ENCODE data around the gene CNN3.
"Not testable (repeated sequence)": the region's sequence is repeated elsewhere in the genome, so short reads cannot be mapped to it uniquely, and the experiment has no call there.

CNN3 gene

DNA sequence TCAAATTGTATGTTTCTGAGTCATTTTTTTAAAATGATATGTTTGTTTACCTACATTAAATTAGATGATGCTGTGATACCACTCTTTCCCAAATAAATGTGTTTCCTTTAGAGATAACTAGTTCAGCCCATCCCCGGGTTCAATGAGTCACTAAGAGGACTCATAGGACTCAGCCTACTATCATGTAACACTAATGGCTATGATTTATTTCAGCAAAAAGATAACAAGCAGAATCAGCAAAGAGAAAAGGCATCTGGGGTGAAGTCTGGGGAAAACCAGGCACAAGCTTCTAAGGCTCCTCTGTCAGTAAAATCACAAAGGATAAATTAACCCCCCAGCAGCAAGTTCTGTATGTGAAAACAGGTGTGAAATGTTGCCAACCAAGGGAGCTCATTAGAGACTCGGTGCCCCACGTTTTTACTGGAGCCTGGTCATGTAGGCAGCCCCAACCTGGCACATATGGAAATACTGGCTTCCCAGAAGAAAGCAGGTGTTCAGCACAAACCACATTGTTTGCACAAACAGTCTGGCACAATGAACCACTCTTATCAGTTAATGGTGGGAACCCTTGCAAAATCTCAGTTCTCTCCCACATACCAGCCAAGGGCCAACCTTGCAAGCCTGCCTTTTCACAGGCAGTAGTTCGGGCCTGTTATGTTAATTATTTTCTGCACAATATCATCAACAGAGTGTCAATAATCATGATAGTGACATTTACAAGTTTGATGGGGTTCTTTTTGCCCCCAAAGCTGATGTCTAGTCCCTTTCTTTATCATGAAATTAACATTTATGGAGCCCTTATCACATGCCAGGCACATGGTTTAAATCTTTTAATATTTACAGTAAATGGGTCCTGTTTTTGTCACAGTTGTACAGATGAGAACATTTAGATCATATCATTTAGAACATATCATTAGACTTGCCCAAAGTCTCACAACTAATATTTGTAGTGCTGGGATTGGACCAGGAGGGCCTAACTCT lies 23.1 kb upstream of the CNN3 start:
- peak; percentile 81 for DNase-seq

DNA sequence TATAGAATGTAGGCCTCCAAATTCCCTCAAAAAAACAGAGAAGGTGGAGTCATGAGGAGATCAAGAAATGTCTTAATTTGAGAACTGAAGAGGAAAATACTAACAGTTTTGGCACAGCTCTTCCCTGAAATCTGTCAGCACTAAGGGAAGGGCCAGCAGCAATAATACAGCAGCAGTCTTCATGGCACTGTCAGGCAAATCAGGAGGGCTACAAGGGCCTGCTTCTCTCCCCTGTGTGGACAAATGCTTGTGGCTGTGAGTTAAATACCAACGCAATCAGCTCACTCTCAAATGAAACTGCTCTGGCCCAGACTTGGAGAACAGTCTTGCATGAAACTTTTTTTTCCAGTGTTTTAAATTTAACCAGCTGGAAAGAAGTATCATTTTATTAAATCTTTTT lies 20.5 kb upstream of the CNN3 start:
- DNase-seq = no peak

DNA sequence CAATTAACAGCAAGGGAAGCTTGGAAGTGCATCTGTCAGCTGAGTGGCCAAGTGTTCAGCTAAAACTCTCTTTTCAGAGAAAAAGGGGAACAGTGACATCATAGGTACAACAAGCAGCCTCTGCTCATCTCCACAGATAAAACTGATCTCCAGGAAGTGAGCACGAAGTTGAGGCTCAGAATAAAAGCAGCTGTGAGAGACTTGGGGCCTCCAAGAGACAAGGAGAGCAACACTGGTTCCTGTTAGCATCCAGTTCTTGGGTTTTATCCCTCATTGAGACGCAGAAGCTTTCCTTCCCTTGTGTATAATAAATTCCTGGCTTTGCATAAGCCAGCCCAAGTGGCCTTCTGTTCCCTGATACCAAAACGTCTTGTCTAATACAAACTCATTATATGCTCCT lies 20.0 kb upstream of the CNN3 start:
- DNase-seq = no peak

DNA sequence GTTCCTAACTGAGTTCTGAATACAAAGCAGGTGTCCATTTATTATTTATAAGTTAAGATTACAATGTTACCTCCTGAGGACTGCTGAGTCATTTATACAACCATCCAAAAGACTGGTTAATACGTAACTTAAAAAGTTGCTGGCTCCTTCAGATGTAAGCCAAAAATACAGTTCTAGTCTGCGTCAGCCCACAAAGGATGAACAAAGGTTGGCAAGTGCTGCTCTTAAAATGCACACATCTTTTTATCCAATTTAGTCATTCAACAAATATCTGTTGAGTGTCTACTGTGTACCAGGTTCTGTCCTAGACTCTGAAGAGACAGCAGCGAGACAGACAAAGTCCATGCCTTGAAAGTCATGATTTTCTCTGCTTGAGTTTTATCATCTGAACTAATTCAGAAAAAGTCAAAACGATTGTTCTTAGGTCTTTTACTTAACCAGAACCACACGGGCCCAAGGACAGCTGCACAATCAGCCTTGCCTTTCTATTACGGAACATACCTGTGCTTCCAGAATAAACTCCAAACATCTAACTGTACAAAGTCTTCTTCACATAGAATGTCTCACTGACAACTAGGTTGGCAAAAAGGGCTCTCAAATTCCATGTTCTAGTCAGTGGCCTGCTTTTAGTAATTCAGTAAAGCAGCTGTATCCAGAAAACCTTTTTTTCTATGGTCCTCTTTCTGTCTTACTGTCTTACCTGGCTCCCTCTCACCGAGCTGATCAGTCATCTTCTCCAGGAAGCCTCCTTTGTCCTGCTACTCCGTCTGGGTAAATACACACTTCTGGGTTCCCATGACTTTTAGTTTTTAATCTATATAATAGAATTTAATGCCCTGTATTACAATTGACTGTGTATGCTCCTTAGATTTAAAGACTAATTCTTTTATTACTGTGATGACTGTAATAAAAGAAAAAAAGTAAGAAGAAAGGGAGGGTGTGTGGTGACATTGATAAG lies 15.5 kb upstream of the CNN3 start:
- DNase-seq = no peak

DNA sequence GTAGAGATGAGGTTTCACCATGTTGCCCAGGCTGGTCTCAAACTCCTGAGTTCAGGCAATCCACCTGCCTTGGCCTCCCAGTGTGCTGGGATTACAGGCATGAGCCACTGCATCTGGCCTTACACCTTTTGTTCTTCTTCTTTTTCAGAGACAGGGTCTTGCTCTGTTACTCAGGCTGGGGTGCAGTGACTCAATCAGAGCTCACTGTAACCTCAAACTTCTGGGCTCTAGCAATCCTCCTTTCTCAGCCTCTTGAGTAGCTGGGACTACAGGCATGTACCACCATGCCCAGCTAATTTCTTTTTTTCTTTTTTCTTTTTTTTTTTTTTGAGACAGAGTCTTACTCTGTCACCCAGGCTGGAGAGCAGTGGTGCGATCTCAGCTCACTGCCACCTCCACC lies 14.6 kb upstream of the CNN3 start:
- not testable (repeated sequence) for DNase-seq

DNA sequence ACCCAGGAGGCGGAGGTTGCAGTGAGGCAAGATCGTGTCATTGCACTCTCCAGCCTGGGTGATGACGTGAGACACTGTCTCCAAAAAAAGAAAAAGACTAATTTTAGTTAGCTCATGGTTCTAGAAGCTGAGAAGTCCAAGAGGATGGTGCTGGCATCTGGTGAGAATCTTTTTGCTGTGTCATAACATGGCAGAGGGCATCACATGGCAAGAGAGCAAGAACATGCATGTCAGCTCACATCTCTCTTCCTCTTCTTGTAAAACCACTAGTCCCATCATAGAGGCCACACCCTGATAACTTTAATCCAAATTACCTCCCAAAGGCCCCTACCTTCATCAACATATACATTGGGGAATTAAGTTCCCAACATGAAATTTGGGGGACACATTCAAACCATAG lies 13.8 kb upstream of the CNN3 start:
- DNase-seq = no peak

DNA sequence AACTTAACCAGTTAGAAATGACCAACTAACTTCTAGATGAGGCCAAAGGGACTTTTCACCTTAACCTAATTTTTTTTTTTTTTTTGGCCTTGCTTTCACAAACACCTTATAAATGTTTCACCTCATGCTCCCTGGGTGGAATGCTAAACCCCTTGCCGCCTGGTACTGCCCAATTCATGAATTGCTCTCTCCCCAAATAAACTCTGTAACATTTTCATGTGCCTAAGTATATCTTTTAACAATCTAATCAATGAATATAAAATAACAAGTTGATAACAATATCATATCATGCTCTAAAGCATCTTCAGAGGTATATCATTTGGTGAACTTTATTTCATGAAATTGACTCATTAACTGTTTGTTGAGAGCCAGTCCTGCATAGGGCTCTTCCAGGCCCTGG lies 10.9 kb upstream of the CNN3 start:
- DNase-seq = no peak

DNA sequence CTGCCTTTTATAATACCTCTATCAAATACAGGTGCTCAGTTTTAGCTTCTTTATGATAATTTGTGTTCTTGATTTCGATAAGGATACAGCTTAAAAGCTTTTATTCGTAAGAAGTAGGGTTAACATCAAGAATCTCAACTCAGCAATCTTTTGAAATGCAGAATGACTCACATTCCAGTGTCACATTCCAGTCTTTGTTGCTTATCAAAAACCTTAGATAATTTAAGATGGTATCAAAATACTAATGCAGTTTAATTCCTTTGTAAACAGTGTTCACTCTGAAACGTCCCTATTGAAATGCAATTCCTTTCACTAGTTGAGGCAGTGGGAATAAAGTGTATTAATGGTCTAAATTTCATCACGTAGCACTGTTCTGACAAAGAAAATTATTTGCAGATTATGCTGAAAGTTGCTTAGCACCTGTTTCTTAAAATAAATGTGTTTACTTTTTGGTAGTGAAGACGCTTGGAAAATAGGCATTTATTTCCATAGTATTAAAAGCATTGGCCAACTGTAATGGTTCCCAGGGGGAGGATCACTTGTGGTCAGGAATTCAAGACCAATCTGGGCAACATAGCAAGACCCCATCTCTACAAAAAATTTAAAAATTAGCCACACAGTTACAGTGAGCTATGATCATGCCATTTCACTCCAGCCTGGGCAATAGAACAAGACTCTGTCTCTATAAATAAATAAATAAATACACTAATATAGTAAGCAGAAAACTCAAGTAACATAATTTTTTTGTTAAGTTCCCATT lies 10.1 kb upstream of the CNN3 start:
- DNase-seq = no peak

DNA sequence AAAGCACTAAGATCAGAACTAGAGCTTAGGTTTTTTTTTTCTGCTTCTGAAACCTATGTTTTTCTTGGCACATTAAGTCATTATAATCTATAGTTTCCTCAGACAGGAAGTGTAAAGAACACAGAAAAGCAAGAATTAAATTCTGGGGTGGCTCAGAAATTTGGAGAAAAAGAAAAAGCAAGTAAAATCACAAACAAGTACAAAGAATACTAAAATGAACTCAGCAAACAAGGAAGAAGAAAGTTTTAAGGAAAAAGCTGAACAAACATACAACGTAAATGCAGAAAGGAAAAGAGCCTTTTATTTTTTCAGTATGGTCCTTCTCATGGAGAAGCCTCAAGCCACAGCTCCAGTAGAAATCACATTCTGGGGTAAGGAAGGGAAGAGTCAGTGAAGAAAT lies 8.6 kb upstream of the CNN3 start:
- DNase-seq = no peak

DNA sequence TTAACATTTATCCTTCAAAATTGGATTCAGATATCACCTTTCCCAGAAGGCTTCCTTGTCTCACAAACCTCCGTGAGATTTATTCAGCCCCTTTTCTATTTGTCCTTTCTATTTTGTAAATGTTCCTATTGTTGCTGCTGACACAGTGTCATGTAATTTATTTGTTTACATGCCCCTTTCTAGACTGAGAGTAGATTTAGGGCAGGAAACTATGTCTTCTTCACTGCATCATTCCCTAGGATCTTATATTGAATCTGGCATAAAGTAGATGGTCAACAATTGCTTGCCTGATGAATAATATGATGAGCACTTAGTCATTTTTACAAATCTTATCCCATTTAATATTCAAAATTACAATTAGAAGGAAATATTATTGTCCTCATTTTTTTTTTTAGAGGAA lies 8.1 kb upstream of the CNN3 start:
- no peak for DNase-seq

DNA sequence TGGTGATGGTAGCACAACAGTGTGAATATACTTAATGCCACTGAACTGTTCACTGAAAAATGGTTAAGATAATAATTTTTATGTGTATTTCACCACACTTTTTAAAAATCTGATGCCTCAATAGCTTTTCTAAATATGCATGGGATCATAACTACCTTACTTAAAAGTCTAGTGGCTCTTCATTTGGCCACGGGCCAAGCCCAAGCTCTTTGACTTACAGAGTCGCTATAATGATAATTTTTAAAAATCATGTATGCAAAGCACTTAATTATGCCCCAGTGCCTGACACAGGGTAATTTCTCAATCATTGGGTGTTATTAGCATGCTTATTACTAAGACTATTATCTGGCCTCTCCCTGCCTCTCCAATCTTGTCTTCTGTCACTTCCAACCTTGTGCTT lies 7.6 kb upstream of the CNN3 start:
- no peak for DNase-seq

DNA sequence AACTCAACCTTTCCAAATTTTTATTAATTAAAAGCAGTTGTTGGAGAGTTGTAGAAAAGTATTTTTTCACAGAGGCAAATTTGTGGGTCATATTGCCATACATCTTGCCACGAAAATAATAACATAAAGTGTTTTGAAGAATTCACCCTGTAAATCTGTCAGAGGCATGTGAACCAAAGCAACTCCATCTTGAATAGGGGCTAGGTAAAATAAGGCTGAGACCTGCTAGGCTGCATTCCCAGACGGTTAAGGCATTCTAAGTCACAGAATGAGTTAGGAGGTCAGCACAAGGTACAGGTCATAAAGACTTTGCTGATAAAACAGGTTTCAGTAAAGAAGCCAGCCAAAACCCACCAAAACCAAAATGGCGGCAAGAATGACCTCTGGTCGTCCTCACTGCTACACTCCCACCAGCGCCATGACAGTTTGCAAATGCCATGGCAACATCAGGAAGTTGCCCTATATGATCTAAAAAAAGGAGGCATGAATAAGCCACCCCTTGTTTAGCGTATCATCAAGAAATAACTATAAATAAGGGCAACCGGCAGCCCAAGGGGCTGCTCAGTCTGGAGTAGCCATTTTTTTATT lies 4.4 kb upstream of the CNN3 start:
- no peak for DNase-seq

DNA sequence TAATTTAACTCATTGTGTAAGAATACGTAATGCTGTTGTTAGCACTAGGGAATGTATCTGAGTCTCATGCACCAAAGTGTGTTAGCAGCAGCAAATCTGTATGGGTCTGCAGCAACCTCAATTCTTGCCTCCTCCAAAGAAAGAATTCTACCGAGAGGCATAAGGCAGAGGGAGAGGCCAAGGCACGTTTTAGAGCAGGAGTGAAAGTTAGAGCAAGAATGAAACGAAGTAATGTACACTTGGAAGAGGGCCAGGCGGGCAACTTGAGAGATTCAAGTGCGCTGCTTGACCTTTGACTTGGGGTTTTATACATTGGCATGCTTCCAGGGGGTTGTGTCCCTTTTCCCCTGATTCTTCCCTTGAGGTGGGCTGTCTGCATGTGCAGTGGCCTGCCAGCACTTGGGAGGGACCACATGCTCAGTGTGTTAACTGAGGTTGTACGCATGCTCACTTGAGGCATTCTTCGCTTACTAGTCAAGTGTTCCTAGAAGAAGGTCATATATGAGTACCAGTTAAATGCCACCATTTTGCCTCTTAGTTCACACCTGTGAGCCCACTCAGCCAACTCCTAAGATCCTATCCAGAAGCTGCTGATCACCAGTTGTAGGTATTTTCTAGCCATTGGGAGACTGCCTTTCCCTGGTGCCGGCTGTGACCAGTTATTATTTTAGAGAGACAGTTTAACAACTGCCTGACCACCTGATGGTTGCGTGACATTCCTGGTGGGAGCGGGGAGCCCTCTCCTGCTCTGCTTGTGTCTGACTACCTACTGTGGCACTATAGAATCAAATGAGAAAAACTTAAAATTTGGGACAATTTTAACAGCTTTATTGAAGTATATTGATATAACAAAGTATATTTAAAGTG lies 2.7 kb upstream of the CNN3 start:
- DNase-seq = no peak

DNA sequence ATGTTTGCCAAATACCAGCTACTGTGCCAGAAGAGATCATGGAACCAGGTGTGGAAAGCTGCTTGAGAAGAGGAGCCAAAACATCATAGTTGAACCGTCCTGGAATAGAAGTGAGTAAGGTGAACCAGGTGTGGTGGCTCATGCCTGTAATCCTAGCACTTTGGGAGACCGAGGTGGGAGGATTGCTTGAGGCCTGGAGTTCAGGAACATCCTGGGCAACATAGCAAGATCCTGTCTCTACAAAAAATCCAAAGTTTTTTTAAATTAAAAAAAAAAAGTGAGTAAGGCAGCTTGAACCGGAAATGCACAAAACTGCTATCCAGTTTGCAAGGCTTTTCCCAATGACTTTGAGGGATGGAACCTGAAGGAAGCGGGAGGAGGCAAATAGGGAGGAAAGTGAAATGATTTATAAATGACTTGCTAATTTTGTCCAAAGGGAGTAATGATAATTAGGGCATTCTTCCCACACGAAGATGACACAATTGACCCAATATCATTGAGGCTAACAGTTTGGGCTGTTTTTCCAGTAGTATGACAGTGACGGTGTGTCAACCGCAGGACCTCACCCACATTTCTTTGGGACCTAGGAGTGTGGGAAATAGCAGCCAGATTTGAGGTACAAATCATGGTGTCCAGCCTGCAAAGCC lies 1.5 kb upstream of the CNN3 start:
- DNase-seq = no peak

DNA sequence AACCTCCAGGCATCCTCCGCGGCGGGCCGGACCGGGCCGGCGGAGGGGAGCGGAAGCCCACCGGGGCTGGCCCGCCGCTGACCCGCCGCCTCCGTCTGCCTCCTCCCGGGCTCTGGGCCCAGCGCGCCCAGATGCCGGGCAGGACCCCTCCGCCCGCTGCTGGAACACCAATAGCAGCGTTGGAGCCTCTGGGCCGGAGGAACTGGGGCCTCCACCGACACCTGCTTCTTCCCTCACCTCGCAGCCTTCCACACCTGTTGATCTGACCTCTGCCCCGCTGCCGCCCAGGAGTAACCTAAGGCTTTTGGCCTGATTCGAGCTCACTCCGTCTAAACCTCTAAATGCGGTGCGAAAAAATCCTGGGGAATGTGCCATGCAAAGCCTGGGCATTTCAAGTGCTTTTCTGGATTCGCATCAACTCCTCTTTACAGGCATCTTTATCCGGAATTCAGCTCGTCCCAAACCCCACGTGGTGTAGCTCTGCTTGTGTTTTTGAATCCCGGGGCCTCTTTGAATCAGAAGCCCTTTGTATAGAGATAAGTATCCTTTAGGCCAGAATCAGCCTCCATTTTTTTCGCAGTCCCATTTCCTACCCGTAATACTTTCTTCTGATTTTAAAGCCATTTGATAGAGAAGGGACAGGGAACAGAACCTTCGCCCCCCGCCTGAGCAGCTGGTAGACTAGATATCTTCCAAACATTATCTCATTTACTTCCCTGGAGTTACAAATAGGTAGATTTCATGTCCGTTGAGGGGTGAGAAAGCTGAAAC lies 680 bp upstream of the CNN3 start:
- DNase-seq = peak; percentile 75

DNA sequence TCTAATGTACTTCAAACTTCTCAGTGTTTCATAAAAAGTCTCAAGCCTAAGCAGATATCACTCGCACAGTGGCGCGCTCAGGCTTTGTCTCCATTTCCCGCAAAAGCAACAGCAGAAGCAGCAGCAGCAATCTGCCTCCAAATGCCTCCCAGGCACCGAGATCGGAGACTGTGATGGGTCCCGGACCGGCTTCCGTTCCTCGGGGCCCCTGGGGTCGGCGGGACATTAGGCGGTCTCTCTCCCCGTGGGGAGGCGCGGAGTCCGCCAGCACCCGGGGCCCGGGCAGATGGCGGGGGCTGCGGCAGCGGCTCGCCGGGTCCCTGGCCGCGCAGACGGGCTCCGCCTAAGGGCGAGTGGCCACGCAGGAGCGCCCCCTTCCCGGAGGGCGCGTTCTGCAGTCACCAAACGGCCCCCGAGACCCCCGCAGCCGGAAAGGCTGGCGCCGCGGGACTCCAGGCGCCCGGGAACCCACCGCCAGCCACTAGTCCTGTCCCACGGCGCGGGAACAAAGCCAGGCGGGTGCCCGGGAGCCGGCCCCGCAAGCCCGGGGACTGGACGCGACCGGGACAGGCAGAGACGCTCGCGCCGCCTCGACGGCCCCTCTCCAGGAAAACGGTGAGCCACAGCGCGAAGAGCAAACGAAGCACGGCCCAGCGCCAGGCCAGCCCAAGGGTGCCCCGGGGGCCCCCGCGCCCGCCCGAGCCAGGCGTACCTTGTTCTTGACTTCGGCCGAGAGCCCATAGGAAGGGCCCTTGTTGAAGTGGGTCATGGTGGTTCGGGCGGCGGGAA lies 590 bp downstream of the CNN3 start:
- DNase-seq = no peak

DNA sequence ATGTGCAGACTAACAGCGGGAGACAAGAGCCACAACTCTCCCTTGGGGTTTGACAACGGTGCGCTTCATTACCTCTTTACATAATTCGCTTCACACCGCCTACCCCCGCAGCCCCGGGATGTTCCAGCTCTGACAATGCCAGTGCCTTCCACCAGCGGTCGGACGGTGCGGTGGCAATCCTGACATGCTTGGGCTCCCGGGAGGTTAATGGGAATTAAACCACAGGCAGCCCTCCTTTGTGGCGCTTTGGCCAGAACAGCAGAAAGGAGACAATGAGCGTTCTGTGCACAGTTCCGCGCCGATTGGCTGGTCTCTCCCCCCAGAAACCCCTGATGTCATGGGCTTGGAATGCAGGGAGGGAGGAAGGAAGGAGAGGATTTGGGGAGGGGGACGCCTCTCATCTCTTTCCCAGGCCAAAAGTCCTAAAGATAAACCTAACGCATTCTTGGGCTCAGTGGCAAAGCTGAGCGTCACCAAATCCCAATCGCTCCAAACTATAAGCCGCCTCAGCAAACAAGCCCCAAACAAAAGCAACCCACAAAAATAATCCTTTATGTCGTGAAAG lies 1.3 kb downstream of the CNN3 start:
- no peak for DNase-seq

DNA sequence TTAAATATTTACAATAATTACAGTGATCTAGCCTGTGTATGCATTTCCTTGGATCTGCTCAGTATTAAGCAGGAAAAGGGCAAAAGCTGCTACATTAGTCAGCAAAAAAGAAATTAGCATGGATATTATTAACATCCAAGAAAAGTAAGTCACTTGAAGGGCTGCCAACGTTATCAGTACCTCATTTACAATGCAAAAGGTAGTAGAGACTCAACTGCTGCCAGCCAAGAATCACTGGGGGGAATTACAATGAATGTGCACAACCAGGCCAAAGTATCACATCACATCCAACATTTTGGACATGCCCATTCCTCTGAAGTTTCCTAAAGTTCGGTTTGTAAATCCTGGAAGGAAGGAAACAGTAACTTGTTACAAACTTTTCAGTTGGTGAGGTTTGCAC lies 1.9 kb downstream of the CNN3 start:
- no peak for DNase-seq

DNA sequence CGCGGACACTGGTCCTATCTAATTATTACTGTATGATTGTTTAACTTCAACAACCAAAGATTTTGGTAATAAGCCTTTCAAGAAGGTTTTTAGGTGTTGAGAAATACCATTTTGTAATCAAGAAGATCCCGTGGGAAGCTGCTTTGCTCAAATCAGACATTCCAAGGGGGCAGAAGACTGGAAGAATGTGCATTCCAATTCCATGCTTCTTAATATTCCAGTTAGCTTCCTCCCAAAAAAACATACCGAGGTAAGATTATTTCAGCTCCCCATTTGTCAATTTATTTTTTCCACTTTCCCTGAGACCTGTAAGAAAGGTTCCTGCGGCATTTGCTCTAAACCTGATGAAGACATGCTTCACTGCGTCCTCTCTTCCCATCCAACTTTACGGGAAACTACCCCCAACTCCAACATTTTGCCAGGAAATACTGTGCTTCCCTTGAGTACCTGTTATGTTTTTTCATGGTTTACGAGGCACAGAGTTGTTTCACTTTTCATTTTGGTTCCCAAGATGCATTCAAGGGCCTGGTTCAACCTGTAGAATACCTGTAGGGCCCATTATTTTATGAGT lies 4.1 kb downstream of the CNN3 start:
- no peak for DNase-seq
